ENCODE results near the gene ZNF350. TPM values are rescaled to one million over a fixed set of nuclear protein-coding genes. Genes with fewer than 3 reads are reported as not detected.
"Not testable (repeated sequence)": the region's sequence is repeated elsewhere in the genome, so short reads cannot be mapped to it uniquely, and the experiment has no call there.

ZNF350 gene
- total RNA-seq, 2 experiments from 2014 or later: 23.8 to 24.0 TPM

GRCh38 chr19:51994048-51994644 lies 7.5 kb upstream of the ZNF350 start:
- Mint-ChIP-seq H3K4me3 (no peak overlapping the region), H3K27me3 (no peaks in the 10 kb centered on the region), H3K9me3 (peaks cover 47% of the 10 kb centered on the region), H3K27ac (no peak overlapping the region), H3K4me1 (no peaks in the 10 kb centered on the region), H3K36me3 (peaks cover 58% of the 10 kb centered on the region)
- ATAC-seq (ENCODE audit: low read depth): no peak
- no peak for DNase-seq
- POLR2A ChIA-PET: no interaction called here

GRCh38 chr19:51993422-51993821 lies 6.8 kb upstream of the ZNF350 start:
- H3K27ac Mint-ChIP-seq: no peak overlapping the region
- H3K9me3 Mint-ChIP-seq: peaks cover 52% of the 10 kb centered on the region
- POLR2A ChIA-PET: no interaction called here
- H3K4me3 Mint-ChIP-seq: no peak overlapping the region
- no peaks in the 10 kb centered on the region for H3K27me3 Mint-ChIP-seq
- peaks cover 54% of the 10 kb centered on the region for H3K36me3 Mint-ChIP-seq
- DNase-seq (no peak), ATAC-seq (ENCODE audit: low read depth) (no peak)
- H3K4me1 Mint-ChIP-seq: no peaks in the 10 kb centered on the region

GRCh38 chr19:51983361-51983760 lies 3.3 kb downstream of the ZNF350 start:
- POLR2A ChIA-PET: interaction anchor here (0.7 kb wide), 1 partner anchor 25 kb away, joined by 3 read pairs; the partner anchor contains the start of gene ZNF615

GRCh38 chr19:51980926-51981325 lies 5.7 kb downstream of the ZNF350 start:
- H3K4me3 Mint-ChIP-seq; ATAC-seq (ENCODE audit: low read depth); H3K27me3 Mint-ChIP-seq; H3K4me1 Mint-ChIP-seq; DNase-seq; H3K27ac Mint-ChIP-seq; POLR2A ChIA-PET: not testable (repeated sequence)
- Mint-ChIP-seq H3K36me3 (peaks cover 68% of the 10 kb centered on the region), H3K9me3 (peaks cover 47% of the 10 kb centered on the region)

More at GRCh38 chr19:51983361-51983760, 3.3 kb downstream of the ZNF350 start:
- ATAC-seq (ENCODE audit: low read depth) (no peak), DNase-seq (no peak)
- no peaks in the 10 kb centered on the region for H3K27me3 Mint-ChIP-seq
- H3K9me3 Mint-ChIP-seq: peaks cover 38% of the 10 kb centered on the region
- H3K4me3 Mint-ChIP-seq: no peak overlapping the region
- no peak overlapping the region for H3K27ac Mint-ChIP-seq
- H3K4me1 Mint-ChIP-seq: peaks cover 11% of the 10 kb centered on the region
- H3K36me3 Mint-ChIP-seq: peaks cover 67% of the 10 kb centered on the region

- POLR2A ChIA-PET: no interaction called here
- Mint-ChIP-seq H3K4me3 (no peak overlapping the region), H3K4me1 (peaks cover 6% of the 10 kb centered on the region), H3K9me3 (peaks cover 44% of the 10 kb centered on the region), H3K36me3 (peaks cover 68% of the 10 kb centered on the region), H3K27me3 (no peaks in the 10 kb centered on the region), H3K27ac (no peak overlapping the region)
- DNase-seq (no peak), ATAC-seq (ENCODE audit: low read depth) (no peak)
Measured at GRCh38 chr19:51980116-51980736, 6.4 kb downstream of the ZNF350 start.

- POLR2A ChIA-PET: no interaction called here
- H3K9me3 Mint-ChIP-seq: peaks cover 48% of the 10 kb centered on the region
- no peak for DNase-seq
- no peaks in the 10 kb centered on the region for H3K27me3 Mint-ChIP-seq
- H3K36me3 Mint-ChIP-seq: peaks cover 77% of the 10 kb centered on the region
- H3K4me1 Mint-ChIP-seq: peaks cover 5% of the 10 kb centered on the region
- no peak overlapping the region for H3K4me3 Mint-ChIP-seq
- ATAC-seq (ENCODE audit: low read depth): no peak
- no peak overlapping the region for H3K27ac Mint-ChIP-seq
Measured at GRCh38 chr19:51978882-51979281, 7.8 kb downstream of the ZNF350 start.

GRCh38 chr19:51977346-51977745 lies 9.3 kb downstream of the ZNF350 start:
- no peak overlapping the region for H3K27ac Mint-ChIP-seq
- peaks cover 5% of the 10 kb centered on the region for H3K4me1 Mint-ChIP-seq
- POLR2A ChIA-PET: no interaction called here
- peaks cover 51% of the 10 kb centered on the region for H3K9me3 Mint-ChIP-seq
- DNase-seq (no peak), ATAC-seq (ENCODE audit: low read depth) (no peak)
- H3K4me3 Mint-ChIP-seq: no peak overlapping the region
- H3K36me3 Mint-ChIP-seq: peaks cover 80% of the 10 kb centered on the region
- no peaks in the 10 kb centered on the region for H3K27me3 Mint-ChIP-seq

- no peak for ATAC-seq (ENCODE audit: low read depth)
- Mint-ChIP-seq H3K36me3 (peaks cover 83% of the 10 kb centered on the region), H3K4me1 (peaks cover 5% of the 10 kb centered on the region), H3K9me3 (peaks cover 52% of the 10 kb centered on the region), H3K27ac (no peak overlapping the region), H3K4me3 (no peak overlapping the region), H3K27me3 (no peaks in the 10 kb centered on the region)
- POLR2A ChIA-PET: no interaction called here
- no peak for DNase-seq
Measured at GRCh38 chr19:51976852-51977251, 9.8 kb downstream of the ZNF350 start.

GRCh38 chr19:51975787-51976186 lies 10.9 kb downstream of the ZNF350 start:
- peaks cover 85% of the 10 kb centered on the region for H3K36me3 Mint-ChIP-seq
- not testable (repeated sequence) for ATAC-seq (ENCODE audit: low read depth); H3K27ac Mint-ChIP-seq; H3K27me3 Mint-ChIP-seq; H3K4me3 Mint-ChIP-seq; H3K4me1 Mint-ChIP-seq; DNase-seq
- POLR2A ChIA-PET: interaction anchor here (0.7 kb wide), 1 partner anchor 1229 kb away, joined by 7 read pairs; no protein-coding TSS in a partner anchor
- peaks cover 55% of the 10 kb centered on the region for H3K9me3 Mint-ChIP-seq

GRCh38 chr19:51971624-51972023 lies 15.0 kb downstream of the ZNF350 start:
- Mint-ChIP-seq H3K4me1 (no peaks in the 10 kb centered on the region), H3K36me3 (peaks cover 82% of the 10 kb centered on the region), H3K27me3 (no peaks in the 10 kb centered on the region), H3K27ac (no peak overlapping the region), H3K4me3 (no peak overlapping the region), H3K9me3 (peaks cover 42% of the 10 kb centered on the region)
- no peak for ATAC-seq (ENCODE audit: low read depth)
- no peak for DNase-seq
- POLR2A ChIA-PET: no interaction called here

- DNase-seq (no peak), ATAC-seq (ENCODE audit: low read depth) (no peak)
- Mint-ChIP-seq H3K4me3 (no peak overlapping the region), H3K9me3 (peaks cover 40% of the 10 kb centered on the region), H3K27me3 (no peaks in the 10 kb centered on the region), H3K4me1 (no peaks in the 10 kb centered on the region), H3K27ac (no peak overlapping the region), H3K36me3 (peaks cover 85% of the 10 kb centered on the region)
- POLR2A ChIA-PET: no interaction called here
Measured at GRCh38 chr19:51970718-51971117, 15.9 kb downstream of the ZNF350 start.

GRCh38 chr19:51965583-51965982 lies 21.1 kb downstream of the ZNF350 start:
- Mint-ChIP-seq H3K36me3 (peaks cover 70% of the 10 kb centered on the region), H3K4me3 (no peak overlapping the region), H3K4me1 (no peaks in the 10 kb centered on the region), H3K9me3 (peaks cover 40% of the 10 kb centered on the region), H3K27ac (no peak overlapping the region), H3K27me3 (no peaks in the 10 kb centered on the region)
- POLR2A ChIA-PET: no interaction called here
- DNase-seq (no peak), ATAC-seq (ENCODE audit: low read depth) (no peak)

GRCh38 chr19:51960621-51961233 lies 25.9 kb downstream of the ZNF350 start:
- H3K4me3 Mint-ChIP-seq; H3K4me1 Mint-ChIP-seq; H3K27me3 Mint-ChIP-seq; POLR2A ChIA-PET; ATAC-seq (ENCODE audit: low read depth); H3K27ac Mint-ChIP-seq; DNase-seq: not testable (repeated sequence)
- Mint-ChIP-seq H3K9me3 (peaks cover 48% of the 10 kb centered on the region), H3K36me3 (peaks cover 40% of the 10 kb centered on the region)

- DNase-seq (no peak), ATAC-seq (ENCODE audit: low read depth) (no peak)
- Mint-ChIP-seq H3K4me1 (no peaks in the 10 kb centered on the region), H3K27ac (no peak overlapping the region), H3K9me3 (peaks cover 41% of the 10 kb centered on the region), H3K4me3 (no peak overlapping the region), H3K27me3 (no peaks in the 10 kb centered on the region), H3K36me3 (peaks cover 30% of the 10 kb centered on the region)
- POLR2A ChIA-PET: no interaction called here
Measured at GRCh38 chr19:51959791-51960190, 26.8 kb downstream of the ZNF350 start.

Data from activated naive CD8-positive, alpha-beta T cell treated with anti-CD3 and anti-CD28 coated beads, Interleukin-2, amount 10 ng/mL, durations not matched to agents 7 days and 5 days (primary cell).